Choroid plexus epithelial cell (primary cell): ENCODE data around the gene ZSWIM6.

Experiments
- DNase-seq: peaks from one replicate; pipeline ENCODE4 v3.0.0-alpha.2; 2010; ENCODE audit warnings: low read depth
- H3K4me3 ChIP-seq: 2 replicates; pipeline ENCODE4 v1.5.1; 2011; ENCODE audit warnings: low read depth, mild to moderate bottlenecking, control low read depth, low read length, moderate library complexity
- TF ChIP-seq, protein P1 (sequence below): conservative IDR thresholded peaks from 2 replicates; pipeline ENCODE4 v1.5.1; 2011; ENCODE audit warnings: low read depth, mild to moderate bottlenecking, control low read depth, inconsistent platforms, low read length, moderate library complexity

ZSWIM6 gene

DNA sequence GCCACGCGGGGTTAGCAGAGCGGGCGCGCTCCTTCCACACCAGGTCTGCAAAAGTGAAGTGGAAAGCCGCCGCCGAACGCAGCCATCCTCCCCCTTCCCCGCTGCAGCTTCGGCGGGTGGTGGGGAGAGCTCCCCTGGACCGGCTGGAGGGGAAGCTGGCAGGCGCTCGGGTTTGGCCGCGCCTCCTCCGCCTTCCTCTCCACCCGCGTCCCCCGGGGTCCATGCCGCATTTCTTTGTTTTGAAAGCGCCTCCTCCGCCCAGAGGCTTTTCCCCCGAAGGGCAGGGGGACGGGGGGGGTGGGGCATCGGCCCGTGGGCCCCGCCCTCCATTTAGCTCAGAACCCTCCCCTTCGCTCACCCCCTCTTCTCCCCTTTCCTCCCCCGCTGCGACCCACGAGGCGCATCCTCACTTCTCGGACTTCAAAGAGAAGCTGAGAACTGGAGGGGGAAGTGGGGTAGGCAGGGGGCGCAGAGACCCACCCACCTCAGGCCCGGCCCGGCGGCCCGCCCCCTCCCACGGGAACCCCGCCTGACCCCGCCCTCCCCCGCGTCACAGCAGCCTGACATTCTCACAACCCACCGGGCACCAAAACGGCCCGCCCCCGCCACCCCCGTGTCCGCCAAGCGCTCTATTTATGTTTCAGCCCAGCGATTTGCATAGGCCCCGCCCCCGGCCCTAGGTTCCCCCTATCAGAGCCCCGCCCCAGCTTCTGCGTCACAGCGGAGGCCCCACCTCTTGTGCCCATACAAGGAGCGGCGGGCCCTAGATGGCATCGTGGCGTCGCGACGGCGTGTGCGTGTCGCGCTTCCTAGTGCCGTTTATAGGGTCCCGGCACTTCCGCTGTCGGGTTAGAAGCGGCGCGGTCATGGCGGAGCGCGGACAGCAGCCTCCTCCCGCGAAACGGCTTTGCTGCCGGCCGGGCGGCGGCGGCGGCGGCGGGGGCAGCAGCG is at the start of gene ZSWIM6:
Gene ZSWIM6 (plus strand): TSS at position 852 of the 951 bp plus-strand sequence. CDS start 15 bp downstream, at position 867.
- peak within 1 kb of the TSS; percentile 90 for H3K4me3 ChIP-seq
- TF ChIP-seq, protein P1, sequence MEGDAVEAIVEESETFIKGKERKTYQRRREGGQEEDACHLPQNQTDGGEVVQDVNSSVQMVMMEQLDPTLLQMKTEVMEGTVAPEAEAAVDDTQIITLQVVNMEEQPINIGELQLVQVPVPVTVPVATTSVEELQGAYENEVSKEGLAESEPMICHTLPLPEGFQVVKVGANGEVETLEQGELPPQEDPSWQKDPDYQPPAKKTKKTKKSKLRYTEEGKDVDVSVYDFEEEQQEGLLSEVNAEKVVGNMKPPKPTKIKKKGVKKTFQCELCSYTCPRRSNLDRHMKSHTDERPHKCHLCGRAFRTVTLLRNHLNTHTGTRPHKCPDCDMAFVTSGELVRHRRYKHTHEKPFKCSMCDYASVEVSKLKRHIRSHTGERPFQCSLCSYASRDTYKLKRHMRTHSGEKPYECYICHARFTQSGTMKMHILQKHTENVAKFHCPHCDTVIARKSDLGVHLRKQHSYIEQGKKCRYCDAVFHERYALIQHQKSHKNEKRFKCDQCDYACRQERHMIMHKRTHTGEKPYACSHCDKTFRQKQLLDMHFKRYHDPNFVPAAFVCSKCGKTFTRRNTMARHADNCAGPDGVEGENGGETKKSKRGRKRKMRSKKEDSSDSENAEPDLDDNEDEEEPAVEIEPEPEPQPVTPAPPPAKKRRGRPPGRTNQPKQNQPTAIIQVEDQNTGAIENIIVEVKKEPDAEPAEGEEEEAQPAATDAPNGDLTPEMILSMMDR: no peak
- DNase-seq: peak; percentile 100

DNA sequence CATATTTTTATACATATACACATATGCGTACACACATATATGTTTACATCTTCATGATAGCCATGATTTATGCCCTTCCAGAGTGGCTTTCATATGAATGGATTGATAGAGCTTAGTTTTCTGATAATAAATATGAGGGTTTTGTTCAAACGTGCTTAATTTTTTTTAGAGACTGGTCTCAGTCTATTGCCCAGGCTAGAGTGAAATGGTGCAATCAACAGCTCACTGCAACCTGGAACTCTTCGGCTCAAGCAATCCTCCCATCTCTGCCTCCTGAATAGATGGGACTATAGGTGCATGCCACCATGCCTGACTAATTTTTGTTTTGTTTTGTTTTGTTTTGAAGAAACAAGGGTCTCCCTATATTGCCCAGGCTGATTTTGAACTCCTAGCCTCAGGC is 48.6 kb upstream of the ZSWIM6 start:
- DNase-seq: no peak
- no peak overlapping the region for H3K4me3 ChIP-seq
- TF ChIP-seq, protein P1: no peak

DNA sequence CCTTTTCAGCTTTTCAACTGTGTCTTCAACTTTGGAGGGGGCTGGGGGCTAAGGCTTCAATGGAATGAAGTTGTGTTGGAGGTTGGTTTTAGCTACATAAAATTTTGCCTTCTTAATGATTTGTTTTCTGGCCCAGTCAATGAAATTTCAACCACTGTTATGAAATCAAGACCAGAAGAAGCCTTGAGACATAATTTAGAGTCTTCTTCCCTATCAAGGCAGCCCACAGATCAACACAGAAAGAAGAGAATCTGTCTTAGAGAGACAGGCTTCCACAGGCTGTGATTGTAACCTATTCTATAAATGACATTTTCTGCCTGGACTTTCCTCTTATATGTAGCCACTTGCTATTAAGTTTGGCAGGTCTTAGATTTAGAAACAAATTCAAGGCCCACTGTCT is 46.5 kb upstream of the ZSWIM6 start:
- DNase-seq: no peak
- no peak overlapping the region for H3K4me3 ChIP-seq
- TF ChIP-seq, protein P1: no peak

DNA sequence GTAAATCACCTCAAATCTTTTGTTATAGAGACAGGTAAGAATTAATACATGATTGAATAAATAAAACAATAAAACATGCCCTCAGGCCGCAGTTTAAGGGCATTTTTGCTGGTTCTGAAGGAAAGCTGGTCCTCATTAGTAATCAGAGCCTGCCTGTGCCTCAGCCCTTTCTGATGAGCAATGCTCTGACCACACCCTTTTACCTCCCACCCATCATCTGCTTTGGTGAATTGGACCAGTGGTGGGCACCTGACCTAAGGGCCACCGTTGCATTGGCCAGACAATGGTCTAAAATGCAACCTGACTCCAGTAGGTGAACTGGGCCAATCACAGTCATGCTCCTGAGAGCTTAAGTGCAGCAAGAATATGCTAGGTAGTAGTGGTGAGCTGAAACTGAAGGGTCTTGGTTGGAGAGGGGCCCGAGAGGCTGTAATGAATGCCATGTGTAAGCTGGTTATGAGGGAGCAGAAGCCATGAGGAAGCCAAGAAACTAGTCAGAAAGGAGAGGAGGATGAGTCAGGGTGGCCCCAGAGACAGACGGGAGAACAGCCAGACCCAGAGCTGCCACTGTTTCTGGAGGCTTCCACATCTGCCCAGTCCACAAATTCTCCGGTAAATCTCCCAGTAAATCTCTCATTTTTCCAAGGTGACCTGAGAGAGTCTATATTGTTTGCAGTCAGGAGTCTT is 45.5 kb upstream of the ZSWIM6 start:
- no peak overlapping the region for H3K4me3 ChIP-seq
- TF ChIP-seq, protein P1: no peak
- DNase-seq: no peak

DNA sequence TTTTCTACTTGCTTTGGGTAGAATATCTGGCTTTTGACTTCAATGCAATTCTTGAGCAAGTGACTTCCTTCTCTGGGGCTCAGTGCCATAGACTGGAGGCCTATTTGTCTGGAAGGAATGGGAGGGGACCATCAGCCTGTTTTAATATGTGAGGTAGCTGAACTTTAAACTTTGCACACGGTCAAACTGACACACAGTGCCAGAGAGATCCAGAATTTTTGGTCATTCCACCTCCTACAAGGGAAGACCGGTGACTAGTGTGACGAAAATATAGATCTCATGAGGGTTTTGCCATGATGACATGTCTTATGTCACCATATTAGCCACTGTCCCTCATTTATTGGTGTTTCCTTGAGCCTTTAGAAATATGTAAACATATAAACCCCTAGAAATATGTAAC is 44.6 kb upstream of the ZSWIM6 start:
- no peak for DNase-seq
- H3K4me3 ChIP-seq: no peak overlapping the region
- TF ChIP-seq, protein P1: no peak

DNA sequence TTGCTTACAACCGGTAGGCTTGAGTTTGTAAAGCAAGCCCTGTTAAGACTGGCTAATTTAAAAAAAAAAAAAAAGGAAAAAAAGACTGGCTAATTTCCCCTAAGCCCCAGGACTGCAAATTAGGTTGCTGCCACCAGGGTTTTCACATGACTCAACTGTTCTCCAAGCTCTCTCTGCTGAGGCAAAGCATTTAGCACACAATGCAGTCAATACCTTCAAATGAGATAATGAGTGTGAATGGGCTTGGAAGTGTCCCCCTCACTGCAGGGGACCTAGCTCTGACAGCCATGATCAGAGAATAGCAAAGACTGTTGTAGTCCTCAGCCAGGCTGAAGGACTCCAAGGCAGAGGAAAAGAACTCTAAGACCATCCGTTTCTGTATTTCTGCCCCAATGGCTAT is 42.8 kb upstream of the ZSWIM6 start:
- TF ChIP-seq, protein P1: peak; percentile 31
- H3K4me3 ChIP-seq: no peak overlapping the region
- no peak for DNase-seq
